BE2C (cell line): ENCODE results near the gene TTC21A.
A peak's percentile ranks its signal among the peaks of the same experiment; 100 is the strongest.

ENCODE experiments used
- DNase-seq: peaks from one replicate; pipeline ENCODE4 v3.0.0-alpha.2; 2020
- H3K27me3 ChIP-seq: fragments of 250-450 bp; sonication (Bioruptor Pico); 2 replicates; pipeline ENCODE4 v1.5.1; 2020; ENCODE audit warnings: mild to moderate bottlenecking
- H3K36me3 ChIP-seq: fragments of 250-450 bp; sonication (Bioruptor Pico); 2 replicates; pipeline ENCODE4 v1.5.1; 2020; ENCODE audit warnings: mild to moderate bottlenecking
- H3K4me1 ChIP-seq: fragments of 250-450 bp; sonication (Bioruptor Pico); 2 replicates; pipeline ENCODE4 v1.5.1; 2020
- H3K4me3 ChIP-seq: 2 replicates; pipeline ENCODE4 v1.5.1; 2011; ENCODE audit warnings: low read depth, low read length
- H3K9me3 ChIP-seq: fragments of 250-450 bp; sonication (Bioruptor Pico); 2 replicates; pipeline ENCODE4 v1.5.1; 2020
- CTCF ChIP-seq: IDR thresholded peaks from 2 replicates; pipeline ENCODE4 v1.5.1; 2012; ENCODE audit warnings: mild to moderate bottlenecking, low read depth, low read length

TTC21A gene

DNA sequence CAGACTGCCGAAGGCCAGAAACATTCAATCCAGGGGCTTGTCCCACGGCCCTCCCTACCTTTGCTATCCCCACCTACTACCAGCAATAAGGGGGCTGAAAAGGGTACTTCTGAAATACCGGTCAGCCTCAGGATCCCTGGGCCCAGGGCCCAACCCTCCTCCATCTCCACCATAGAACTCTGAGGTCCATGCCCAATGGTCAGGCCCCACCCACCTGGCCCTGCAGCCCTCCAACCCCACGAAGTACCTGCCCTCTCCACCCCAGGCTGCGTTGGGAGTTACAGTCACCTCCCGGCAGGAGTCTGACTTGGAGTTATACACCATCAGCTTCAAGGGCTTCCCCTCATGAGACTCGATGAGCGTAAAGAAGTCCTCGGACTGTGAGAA lies 7.0 kb upstream of the TTC21A start:
- H3K27me3 ChIP-seq = no peaks in the 10 kb centered on the region
- TF ChIP-seq CTCF = no peak
- no peak overlapping the region for H3K4me3 ChIP-seq
- no peak for DNase-seq
- H3K9me3 ChIP-seq = no peaks in the 10 kb centered on the region
- H3K36me3 ChIP-seq = peaks cover 3% of the 10 kb centered on the region; the same call in 1 of the 2 replicates
- no peaks in the 10 kb centered on the region for H3K4me1 ChIP-seq

- DNase-seq = peak; percentile 28
- no peaks in the 10 kb centered on the region for H3K27me3 ChIP-seq
- H3K4me3 ChIP-seq = no peak overlapping the region
- H3K36me3 ChIP-seq = peaks cover 3% of the 10 kb centered on the region; the same call in 1 of the 2 replicates
- H3K4me1 ChIP-seq = no peaks in the 10 kb centered on the region
- no peaks in the 10 kb centered on the region for H3K9me3 ChIP-seq
- peak; percentile 54 for TF ChIP-seq CTCF
Measured at GRCh38 chr3:39101022-39101689, 6.3 kb upstream of the TTC21A start.

- Histone ChIP-seq H3K27me3 (no peaks in the 10 kb centered on the region), H3K9me3 (no peaks in the 10 kb centered on the region), H3K4me3 (no peak overlapping the region), H3K36me3 (peaks cover 3% of the 10 kb centered on the region; the same call in 1 of the 2 replicates), H3K4me1 (no peaks in the 10 kb centered on the region)
- no peak for TF ChIP-seq CTCF
- no peak for DNase-seq
Measured at GRCh38 chr3:39102504-39103323, 4.8 kb upstream of the TTC21A start.

DNA sequence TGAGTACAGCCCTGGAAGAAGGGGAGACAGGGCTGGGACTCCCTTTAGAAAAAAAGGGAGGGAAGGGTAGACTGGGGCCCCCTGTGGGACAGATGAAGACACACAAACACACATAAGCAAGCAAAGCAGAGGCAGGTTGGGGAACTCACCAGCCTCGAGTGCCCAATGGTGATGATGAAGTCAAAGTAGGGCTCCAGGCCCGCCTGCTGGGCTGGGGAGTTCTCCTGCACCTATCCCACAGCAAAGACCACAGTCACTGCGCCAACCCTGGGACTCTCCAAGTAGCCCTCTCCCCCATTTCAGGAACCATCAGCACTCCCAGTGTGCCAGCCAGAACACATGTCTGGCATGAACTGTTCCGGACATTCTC lies 4.2 kb upstream of the TTC21A start:
- Histone ChIP-seq H3K4me1 (no peaks in the 10 kb centered on the region), H3K36me3 (peaks cover 3% of the 10 kb centered on the region; the same call in 1 of the 2 replicates), H3K4me3 (no peak overlapping the region), H3K27me3 (no peaks in the 10 kb centered on the region), H3K9me3 (no peaks in the 10 kb centered on the region)
- 0 out of 2 replicates have a peak, but pooled peaks have one; percentile 5 for TF ChIP-seq CTCF
- DNase-seq = no peak

GRCh38 chr3:39103791-39104552 lies 3.5 kb upstream of the TTC21A start:
- Histone ChIP-seq H3K4me3 (no peak overlapping the region), H3K27me3 (no peaks in the 10 kb centered on the region), H3K36me3 (no peaks in the 10 kb centered on the region; the same call in 1 of the 2 replicates), H3K4me1 (no peaks in the 10 kb centered on the region), H3K9me3 (no peaks in the 10 kb centered on the region)
- DNase-seq = no peak
- TF ChIP-seq CTCF = no peak
